ENCODE results near the gene SUPT6H.
A peak's percentile ranks its signal among the peaks of the same experiment; 100 is the strongest.
"Not testable (repeated sequence)": the region's sequence is repeated elsewhere in the genome, so short reads cannot be mapped to it uniquely, and the experiment has no call there.

Gene SUPT6H

GRCh38 chr17:28720247-28720996 is 58.4 kb downstream of the SUPT6H start:
- peak; percentile 10 for TF ChIP-seq CTCF (IDR thresholded peaks at IDR 0.05; ENCODE audit: low read depth, low read length, missing control alignments)
- H3K4me3 ChIP-seq (ENCODE audit: low read depth, low read length), result peak overlapping the region; percentile 100
- no peak for DNase-seq (ENCODE audit: low read depth)

GRCh38 chr17:28720997-28721329 is 59.0 kb downstream of the SUPT6H start:
- DNase-seq (ENCODE audit: low read depth), result not testable (repeated sequence)

GRCh38 chr17:28722417-28723158 is 60.6 kb downstream of the SUPT6H start:
- H3K4me3 ChIP-seq (ENCODE audit: low read depth, low read length), result peak overlapping the region; percentile 100
- TF ChIP-seq CTCF (IDR thresholded peaks at IDR 0.05; ENCODE audit: low read depth, low read length, missing control alignments), result no peak
- no peak for DNase-seq (ENCODE audit: low read depth)

More at GRCh38 chr17:28720997-28721329, 59.0 kb downstream of the SUPT6H start:
- peak overlapping the region; percentile 100 for H3K4me3 ChIP-seq (ENCODE audit: low read depth, low read length)

- H3K4me3 ChIP-seq (ENCODE audit: low read depth, low read length), result peak overlapping the region; percentile 100
- TF ChIP-seq CTCF (IDR thresholded peaks at IDR 0.05; ENCODE audit: low read depth, low read length, missing control alignments), result no peak
- DNase-seq (ENCODE audit: low read depth), result no peak
Observed at GRCh38 chr17:28723159-28723835, 61.3 kb downstream of the SUPT6H start.

- peak overlapping the region; percentile 84 for H3K4me3 ChIP-seq (ENCODE audit: low read depth, low read length)
- DNase-seq (ENCODE audit: low read depth), result not testable (repeated sequence)
Observed at GRCh38 chr17:28723836-28724499, 62.0 kb downstream of the SUPT6H start.

GRCh38 chr17:28724500-28725165 is 62.6 kb downstream of the SUPT6H start:
- no peak for DNase-seq (ENCODE audit: low read depth)
- H3K4me3 ChIP-seq (ENCODE audit: low read depth, low read length), result peak overlapping the region; percentile 84
- no peak for TF ChIP-seq CTCF (IDR thresholded peaks at IDR 0.05; ENCODE audit: low read depth, low read length, missing control alignments)

GRCh38 chr17:28725166-28725659 is 63.2 kb downstream of the SUPT6H start:
- TF ChIP-seq CTCF (IDR thresholded peaks at IDR 0.05; ENCODE audit: low read depth, low read length, missing control alignments), result peak; percentile 41
- DNase-seq (ENCODE audit: low read depth), result no peak
- H3K4me3 ChIP-seq (ENCODE audit: low read depth, low read length), result peak overlapping the region; percentile 84
